SK-N-SH treated with all-trans-retinoic acid at 6 μM for 48 hours (cell line): ENCODE data around the gene B9D1.

Source experiments
- ATAC-seq: fragments of 200-7000 bp; cut with Tn5 transposase; 3 replicates; pipeline ENCODE4 v1.9.1; 2020; ENCODE audit warnings: mild to moderate bottlenecking, moderate library complexity
- ARNTL ChIP-seq: fragments of 450-650 bp; formaldehyde crosslinking; IDR thresholded peaks from 2 replicates; pipeline ENCODE4 v1.5.0; 2020; ENCODE audit warnings: low read depth, mild to moderate bottlenecking, moderate library complexity, borderline replicate concordance
- BACH2 ChIP-seq: fragments of 250-450 bp; sonication (Bioruptor Pico); IDR thresholded peaks from 2 replicates; pipeline ENCODE4 v1.9.0; 2021; ENCODE audit warnings: mild to moderate bottlenecking, borderline replicate concordance
- CSDC2 ChIP-seq: fragments of 250-450 bp; sonication (Bioruptor Pico); IDR thresholded peaks from 2 replicates; pipeline ENCODE4 v1.5.0; 2020; ENCODE audit warnings: mild to moderate bottlenecking, moderate library complexity
- ESRRG ChIP-seq: fragments of 250-450 bp; sonication (Bioruptor Pico); IDR thresholded peaks from 2 replicates; pipeline ENCODE4 v1.6.1; 2021; ENCODE audit warnings: mild to moderate bottlenecking
- GLIS3 ChIP-seq: fragments of 250-450 bp; sonication (Bioruptor Pico); IDR thresholded peaks from 2 replicates; pipeline ENCODE4 v1.5.0; 2020; ENCODE audit warnings: mild to moderate bottlenecking, moderate library complexity
- ISL1 ChIP-seq: fragments of 250-450 bp; sonication (Bioruptor Pico); IDR thresholded peaks from 2 replicates; pipeline ENCODE4 v2.1.2; 2022; ENCODE audit warnings: mild to moderate bottlenecking, moderate library complexity
- OSR1 ChIP-seq: fragments of 250-450 bp; sonication (Bioruptor Pico); IDR thresholded peaks from 2 replicates; pipeline ENCODE4 v1.8.0; 2022; ENCODE audit warnings: moderate library complexity, mild to moderate bottlenecking, inconsistent platforms
- PPARA ChIP-seq: fragments of 250-450 bp; sonication (Bioruptor Pico); IDR thresholded peaks from 2 replicates; pipeline ENCODE4 v1.5.0; 2020; ENCODE audit warnings: mild to moderate bottlenecking, borderline replicate concordance
- RARB ChIP-seq: fragments of 250-450 bp; sonication (Bioruptor Pico); IDR thresholded peaks from 2 replicates; pipeline ENCODE4 v1.8.0; 2021; ENCODE audit warnings: mild to moderate bottlenecking, moderate library complexity
- SNAI2 ChIP-seq: fragments of 250-450 bp; sonication (Bioruptor Pico); IDR thresholded peaks from 2 replicates; pipeline ENCODE4 v1.5.0; 2020; ENCODE audit warnings: mild to moderate bottlenecking, moderate library complexity
- TOX ChIP-seq: fragments of 250-450 bp; sonication (Bioruptor Pico); IDR thresholded peaks from 2 replicates; pipeline ENCODE4 v1.8.0; 2021; ENCODE audit warnings: mild to moderate bottlenecking, moderate library complexity, borderline replicate concordance
- ZC3H10 ChIP-seq: fragments of 250-450 bp; sonication (Bioruptor Pico); IDR thresholded peaks from 2 replicates; pipeline ENCODE4 v1.5.1; 2021; ENCODE audit warnings: mild to moderate bottlenecking, moderate library complexity
- ZFP3 ChIP-seq: fragments of 250-450 bp; sonication (Bioruptor Pico); IDR thresholded peaks from 2 replicates; pipeline ENCODE4 v1.5.0; 2020; ENCODE audit warnings: mild to moderate bottlenecking, moderate library complexity
- ZFP30 ChIP-seq: fragments of 450-650 bp; formaldehyde crosslinking; IDR thresholded peaks from 2 replicates; pipeline ENCODE4 v1.5.0; 2022; ENCODE audit warnings: mild to moderate bottlenecking, moderate library complexity
- ZNF565 ChIP-seq: fragments of 450-650 bp; formaldehyde crosslinking; conservative IDR thresholded peaks from 2 replicates; pipeline ENCODE4 v1.5.0; 2020; ENCODE audit warnings: low read depth, mild to moderate bottlenecking, moderate library complexity
- ZNF70 ChIP-seq: fragments of 450-650 bp; formaldehyde crosslinking; IDR thresholded peaks from 2 replicates; pipeline ENCODE4 v1.5.0; 2020; ENCODE audit warnings: mild to moderate bottlenecking, moderate library complexity
- ZNF8 ChIP-seq: fragments of 450-650 bp; formaldehyde crosslinking; IDR thresholded peaks from 2 replicates; pipeline ENCODE4 v1.5.0; 2020; ENCODE audit warnings: mild to moderate bottlenecking, moderate library complexity
- TF ChIP-seq, protein P1 (sequence below): fragments of 250-450 bp; sonication (Bioruptor Pico); IDR thresholded peaks from 2 replicates; pipeline ENCODE4 v1.5.0; 2020; ENCODE audit warnings: mild to moderate bottlenecking, moderate library complexity
- TF ChIP-seq, protein P2 (sequence below): fragments of 250-450 bp; sonication (Bioruptor Pico); IDR thresholded peaks from 2 replicates; pipeline ENCODE4 v1.8.0; 2021; ENCODE audit warnings: low read depth, mild to moderate bottlenecking, moderate library complexity, borderline replicate concordance
- TF ChIP-seq, protein P3 (sequence below): fragments of 250-450 bp; sonication (Bioruptor Pico); IDR thresholded peaks from 2 replicates; pipeline ENCODE4 v1.5.1; 2020; ENCODE audit warnings: low read depth, mild to moderate bottlenecking, moderate library complexity
- TF ChIP-seq, protein P4 (sequence below): fragments of 250-450 bp; sonication (Bioruptor Pico); IDR thresholded peaks from 2 replicates; pipeline ENCODE4 v1.8.0; 2020; ENCODE audit warnings: mild to moderate bottlenecking, moderate library complexity, borderline replicate concordance

B9D1 gene

DNA sequence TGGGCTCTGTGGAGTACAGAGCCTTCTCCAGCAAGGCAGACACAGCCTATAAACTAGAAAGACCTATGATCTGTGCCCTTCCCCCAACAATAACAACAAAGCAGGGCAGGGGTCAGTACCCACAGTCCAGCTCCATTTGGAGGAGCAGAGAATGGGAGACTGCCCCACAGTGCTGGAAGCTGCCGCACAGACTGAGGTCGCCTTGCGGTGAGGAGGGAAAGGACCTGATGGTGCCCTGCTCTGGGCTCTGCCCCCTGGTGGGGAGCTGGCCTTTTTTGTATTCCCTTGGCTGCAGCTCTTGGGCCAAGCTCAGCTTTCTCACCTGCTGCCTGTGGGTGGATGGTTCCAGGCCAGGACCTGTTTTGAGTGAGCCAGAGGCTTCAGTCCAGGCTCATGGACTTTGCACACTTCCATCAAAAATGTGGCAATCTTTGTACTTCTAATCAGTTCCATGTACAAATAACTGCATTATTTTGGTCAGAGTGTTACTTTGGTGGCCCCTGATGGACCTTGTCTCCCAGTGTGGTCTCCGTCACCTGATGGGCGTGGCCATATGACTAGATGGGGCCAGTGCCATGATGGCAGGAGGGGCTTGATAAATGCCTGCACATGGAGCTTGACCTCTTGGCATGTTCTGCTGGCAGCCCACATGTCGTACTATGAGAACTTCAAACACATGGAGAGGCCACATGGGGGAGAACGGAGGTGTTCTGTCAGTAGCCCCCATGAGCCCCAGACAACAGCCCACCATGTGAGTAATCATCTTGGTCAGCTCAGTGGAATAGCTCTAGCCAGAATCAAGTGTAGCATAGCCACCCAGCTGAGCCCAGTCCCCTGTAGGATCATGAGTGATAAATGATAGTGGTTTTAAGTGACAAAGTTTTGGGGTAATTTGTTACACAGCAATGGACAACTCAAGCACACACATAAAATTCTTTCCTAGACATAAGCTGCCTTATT lies 24.2 kb downstream of the B9D1 start:
- TF ChIP-seq ZNF565 (CRISPR knock-in tag) (no peak), CSDC2 (CRISPR knock-in tag) (no peak), PPARA (CRISPR knock-in tag) (no peak), OSR1 (CRISPR knock-in tag) (no peak), SNAI2 (CRISPR knock-in tag) (no peak), TOX (CRISPR knock-in tag) (no peak)
- TF ChIP-seq, protein P1, sequence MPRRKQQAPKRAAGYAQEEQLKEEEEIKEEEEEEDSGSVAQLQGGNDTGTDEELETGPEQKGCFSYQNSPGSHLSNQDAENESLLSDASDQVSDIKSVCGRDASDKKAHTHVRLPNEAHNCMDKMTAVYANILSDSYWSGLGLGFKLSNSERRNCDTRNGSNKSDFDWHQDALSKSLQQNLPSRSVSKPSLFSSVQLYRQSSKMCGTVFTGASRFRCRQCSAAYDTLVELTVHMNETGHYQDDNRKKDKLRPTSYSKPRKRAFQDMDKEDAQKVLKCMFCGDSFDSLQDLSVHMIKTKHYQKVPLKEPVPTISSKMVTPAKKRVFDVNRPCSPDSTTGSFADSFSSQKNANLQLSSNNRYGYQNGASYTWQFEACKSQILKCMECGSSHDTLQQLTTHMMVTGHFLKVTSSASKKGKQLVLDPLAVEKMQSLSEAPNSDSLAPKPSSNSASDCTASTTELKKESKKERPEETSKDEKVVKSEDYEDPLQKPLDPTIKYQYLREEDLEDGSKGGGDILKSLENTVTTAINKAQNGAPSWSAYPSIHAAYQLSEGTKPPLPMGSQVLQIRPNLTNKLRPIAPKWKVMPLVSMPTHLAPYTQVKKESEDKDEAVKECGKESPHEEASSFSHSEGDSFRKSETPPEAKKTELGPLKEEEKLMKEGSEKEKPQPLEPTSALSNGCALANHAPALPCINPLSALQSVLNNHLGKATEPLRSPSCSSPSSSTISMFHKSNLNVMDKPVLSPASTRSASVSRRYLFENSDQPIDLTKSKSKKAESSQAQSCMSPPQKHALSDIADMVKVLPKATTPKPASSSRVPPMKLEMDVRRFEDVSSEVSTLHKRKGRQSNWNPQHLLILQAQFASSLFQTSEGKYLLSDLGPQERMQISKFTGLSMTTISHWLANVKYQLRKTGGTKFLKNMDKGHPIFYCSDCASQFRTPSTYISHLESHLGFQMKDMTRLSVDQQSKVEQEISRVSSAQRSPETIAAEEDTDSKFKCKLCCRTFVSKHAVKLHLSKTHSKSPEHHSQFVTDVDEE (CRISPR knock-in tag): no peak
- ATAC-seq: peak; percentile 70

DNA sequence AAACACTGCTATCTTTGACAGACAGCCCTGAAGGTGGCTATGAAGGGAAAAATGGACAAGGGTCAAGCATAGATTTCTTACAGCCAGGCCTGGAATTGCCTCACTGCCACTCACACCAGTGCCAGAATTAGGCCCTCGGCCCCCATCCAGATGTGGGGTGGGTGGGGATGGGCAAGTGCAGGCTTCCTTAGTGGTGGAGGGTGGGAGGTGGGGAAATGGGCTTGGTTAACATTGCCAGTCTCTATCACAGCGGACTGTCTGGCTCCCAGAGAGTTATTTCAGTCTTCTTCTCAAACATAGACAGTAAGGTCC lies 24.9 kb downstream of the B9D1 start:
- ATAC-seq: no peak
- TF ChIP-seq BACH2 (CRISPR knock-in tag) (no peak), ZFP30 (no peak), OSR1 (CRISPR knock-in tag) (no peak), ARNTL (CRISPR knock-in tag) (no peak), ZNF8 (CRISPR knock-in tag) (no peak), ISL1 (no peak), CSDC2 (CRISPR knock-in tag) (no peak), ZC3H10 (no peak), SNAI2 (CRISPR knock-in tag) (no peak), ZFP3 (CRISPR knock-in tag) (no peak), RARB (CRISPR knock-in tag) (no peak), TOX (CRISPR knock-in tag) (no peak), GLIS3 (no peak)
- TF ChIP-seq, protein P2, sequence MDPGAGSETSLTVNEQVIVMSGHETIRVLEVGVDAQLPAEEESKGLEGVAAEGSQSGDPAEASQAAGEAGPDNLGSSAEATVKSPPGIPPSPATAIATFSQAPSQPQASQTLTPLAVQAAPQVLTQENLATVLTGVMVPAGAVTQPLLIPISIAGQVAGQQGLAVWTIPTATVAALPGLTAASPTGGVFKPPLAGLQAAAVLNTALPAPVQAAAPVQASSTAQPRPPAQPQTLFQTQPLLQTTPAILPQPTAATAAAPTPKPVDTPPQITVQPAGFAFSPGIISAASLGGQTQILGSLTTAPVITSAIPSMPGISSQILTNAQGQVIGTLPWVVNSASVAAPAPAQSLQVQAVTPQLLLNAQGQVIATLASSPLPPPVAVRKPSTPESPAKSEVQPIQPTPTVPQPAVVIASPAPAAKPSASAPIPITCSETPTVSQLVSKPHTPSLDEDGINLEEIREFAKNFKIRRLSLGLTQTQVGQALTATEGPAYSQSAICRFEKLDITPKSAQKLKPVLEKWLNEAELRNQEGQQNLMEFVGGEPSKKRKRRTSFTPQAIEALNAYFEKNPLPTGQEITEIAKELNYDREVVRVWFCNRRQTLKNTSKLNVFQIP (CRISPR knock-in tag): no peak
- TF ChIP-seq, protein P3, sequence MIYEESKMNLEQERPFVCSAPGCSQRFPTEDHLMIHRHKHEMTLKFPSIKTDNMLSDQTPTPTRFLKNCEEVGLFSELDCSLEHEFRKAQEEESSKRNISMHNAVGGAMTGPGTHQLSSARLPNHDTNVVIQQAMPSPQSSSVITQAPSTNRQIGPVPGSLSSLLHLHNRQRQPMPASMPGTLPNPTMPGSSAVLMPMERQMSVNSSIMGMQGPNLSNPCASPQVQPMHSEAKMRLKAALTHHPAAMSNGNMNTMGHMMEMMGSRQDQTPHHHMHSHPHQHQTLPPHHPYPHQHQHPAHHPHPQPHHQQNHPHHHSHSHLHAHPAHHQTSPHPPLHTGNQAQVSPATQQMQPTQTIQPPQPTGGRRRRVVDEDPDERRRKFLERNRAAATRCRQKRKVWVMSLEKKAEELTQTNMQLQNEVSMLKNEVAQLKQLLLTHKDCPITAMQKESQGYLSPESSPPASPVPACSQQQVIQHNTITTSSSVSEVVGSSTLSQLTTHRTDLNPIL (CRISPR knock-in tag): no peak
- TF ChIP-seq, protein P1 (CRISPR knock-in tag): no peak

DNA sequence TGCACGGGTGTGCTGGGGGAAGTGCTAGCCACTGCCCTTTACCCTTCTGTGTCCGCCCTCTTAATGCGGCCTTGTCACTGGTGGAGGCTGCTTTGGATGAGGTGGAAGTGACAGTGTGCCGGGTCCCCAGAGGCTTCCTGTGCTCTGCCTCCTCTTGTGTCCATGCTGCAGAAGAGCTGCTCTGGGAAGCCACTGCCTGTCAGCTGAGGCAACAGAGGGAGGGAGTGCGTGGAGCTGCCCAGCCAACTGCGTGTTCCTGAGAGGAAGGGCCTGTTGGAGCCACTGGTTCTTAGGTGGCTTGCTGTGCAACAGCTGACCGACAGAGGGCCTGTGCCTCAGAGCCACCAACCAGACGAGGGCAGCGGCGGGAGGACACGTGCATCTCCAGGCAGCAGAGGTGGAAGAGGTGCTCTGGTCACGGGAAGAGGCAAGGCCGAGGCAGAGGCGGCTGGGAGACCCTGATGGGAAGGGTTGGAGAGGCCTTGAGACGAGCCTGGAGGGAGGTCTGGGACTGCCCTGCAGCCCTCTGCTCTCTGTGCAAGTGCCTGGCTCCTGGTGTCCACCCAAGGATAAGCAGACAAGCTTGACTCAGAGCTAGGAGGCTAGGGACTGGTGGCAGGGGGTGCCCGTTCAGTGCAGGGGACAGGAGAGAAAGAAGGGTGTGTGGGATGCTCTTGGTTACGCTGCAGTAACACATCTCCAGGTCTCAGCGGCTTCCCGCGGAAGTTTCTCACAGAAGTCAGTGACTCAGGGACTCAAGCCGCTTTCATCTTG lies 25.4 kb downstream of the B9D1 start:
- no peak for ATAC-seq
- TF ChIP-seq ESRRG (CRISPR knock-in tag): no peak
- no peak for TF ChIP-seq CSDC2 (CRISPR knock-in tag)
- TF ChIP-seq BACH2 (CRISPR knock-in tag): no peak
- TF ChIP-seq ZNF70: no peak
- no peak for TF ChIP-seq ZNF565 (CRISPR knock-in tag)
- TF ChIP-seq, protein P2 (CRISPR knock-in tag): no peak
- TF ChIP-seq, protein P4, sequence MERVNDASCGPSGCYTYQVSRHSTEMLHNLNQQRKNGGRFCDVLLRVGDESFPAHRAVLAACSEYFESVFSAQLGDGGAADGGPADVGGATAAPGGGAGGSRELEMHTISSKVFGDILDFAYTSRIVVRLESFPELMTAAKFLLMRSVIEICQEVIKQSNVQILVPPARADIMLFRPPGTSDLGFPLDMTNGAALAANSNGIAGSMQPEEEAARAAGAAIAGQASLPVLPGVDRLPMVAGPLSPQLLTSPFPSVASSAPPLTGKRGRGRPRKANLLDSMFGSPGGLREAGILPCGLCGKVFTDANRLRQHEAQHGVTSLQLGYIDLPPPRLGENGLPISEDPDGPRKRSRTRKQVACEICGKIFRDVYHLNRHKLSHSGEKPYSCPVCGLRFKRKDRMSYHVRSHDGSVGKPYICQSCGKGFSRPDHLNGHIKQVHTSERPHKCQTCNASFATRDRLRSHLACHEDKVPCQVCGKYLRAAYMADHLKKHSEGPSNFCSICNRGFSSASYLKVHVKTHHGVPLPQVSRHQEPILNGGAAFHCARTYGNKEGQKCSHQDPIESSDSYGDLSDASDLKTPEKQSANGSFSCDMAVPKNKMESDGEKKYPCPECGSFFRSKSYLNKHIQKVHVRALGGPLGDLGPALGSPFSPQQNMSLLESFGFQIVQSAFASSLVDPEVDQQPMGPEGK (CRISPR knock-in tag): no peak
- no peak for TF ChIP-seq TOX (CRISPR knock-in tag)
- TF ChIP-seq, protein P3 (CRISPR knock-in tag): no peak
- no peak for TF ChIP-seq SNAI2 (CRISPR knock-in tag)
- no peak for TF ChIP-seq PPARA (CRISPR knock-in tag)
- no peak for TF ChIP-seq RARB (CRISPR knock-in tag)
- no peak for TF ChIP-seq ZC3H10
